HCT116 (cell line): ENCODE results near the gene POLR3GL. TPM values are rescaled to one million over a fixed set of nuclear protein-coding genes. Genes with fewer than 3 reads are reported as not detected.

Source experiments
- ATAC-seq: fragments of 200-7000 bp; cut with Tn5 transposase; 2 replicates; pipeline ENCODE4 v1.9.1; 2020; ENCODE audit warnings: mild to moderate bottlenecking, moderate library complexity
- BruUV-seq: library from RNA; stranded (reverse); fragments of 400-500 nt; replicated peaks from 2 replicates; lab custom pipeline; 2021; lab: Mats Ljungman, UMichigan
- CTCF ChIA-PET: fragments of 300-600 bp; sonication (Branson Sonifier 250); formaldehyde crosslinking; loops from one replicate; lab custom pipeline; 2021; ENCODE audit warnings: antibody characterized with exemption; lab: Charles Lee
- POLR2A ChIA-PET: fragments of 300-600, 350-600 bp; sonication (Branson Sonifier 250); formaldehyde crosslinking; loops from one replicate; lab custom pipeline; 2021; ENCODE audit warnings: antibody characterized with exemption; lab: Charles Lee
- RAD21 ChIA-PET, 2 experiments: fragments of 300-600 bp; sonication (Branson Sonifier 250); formaldehyde crosslinking; loops; one replicate each; lab custom pipeline; 2023; ENCODE audit warnings: low total read pairs in 2 of 2; ENCODE audit not compliant: uncharacterized antibody in 2 of 2, unreplicated experiment in 2 of 2, low non-redundant PET in 1 of 2; lab: Charles Lee
- DNase-seq: peaks from one replicate; pipeline ENCODE4 v3.0.0-alpha.2; 2010; ENCODE audit warnings: low read depth, low spot score
- H2AFZ ChIP-seq: fragments of 200-600 bp; shearing (Covaris generic), sonication (generic); 2 replicates; pipeline ENCODE4 v1.6.1; 2017; ENCODE audit warnings: low read depth, mixed run types, mixed read lengths, antibody characterized with exemption, low read length; ENCODE audit not compliant: poor library complexity, severe bottlenecking
- H3K27ac ChIP-seq: 2 replicates; pipeline ENCODE4 v1.5.1; 2012; ENCODE audit warnings: low read depth, low read length
- H3K27me3 ChIP-seq: fragments of 200-600 bp; sonication (generic); 2 replicates; pipeline ENCODE4 v1.6.1; 2016; ENCODE audit warnings: mixed run types, low read length, mixed read lengths; ENCODE audit not compliant: insufficient read depth
- H3K36me3 ChIP-seq, 2 experiments: fragments of 200-500 bp in 1 of 2; fragments of 200-600 bp in 1 of 2; sonication (Bioruptor generic) in 1 of 2; sonication (generic) in 1 of 2; 2 replicates each; pipeline versions ENCODE4 v1.5.1 to v1.6.1; 2014 to 2016; ENCODE audit warnings: low read length in 2 of 2, inconsistent platforms in 1 of 2, mixed read lengths in 1 of 2, mixed run types in 1 of 2; ENCODE audit not compliant: insufficient read depth in 2 of 2, control insufficient read depth in 1 of 2
- H3K4me1 ChIP-seq, 2 experiments: fragments of 200-600 bp in 1 of 2; sonication (generic) in 1 of 2; 2 replicates each; pipeline versions ENCODE4 v1.5.1 to v1.6.1; 2012 to 2017; ENCODE audit warnings: low read length in 2 of 2, inconsistent platforms in 1 of 2, mild to moderate bottlenecking in 1 of 2, mixed read lengths in 1 of 2, mixed run types in 1 of 2, moderate library complexity in 1 of 2; ENCODE audit not compliant: insufficient read depth in 2 of 2, control insufficient read depth in 1 of 2
- H3K4me2 ChIP-seq: fragments of 200-600 bp; sonication (generic); 2 replicates; pipeline ENCODE4 v1.6.1; 2017; ENCODE audit warnings: mixed run types, low read length, mixed read lengths
- H3K4me3 ChIP-seq, 2 experiments: fragments of 200-600 bp in 1 of 2; sonication (generic) in 1 of 2; replicated peaks in 1 of 2; 2 replicates each; pipeline ENCODE4 v1.5.1; 2011 to 2016; ENCODE audit warnings: low read length in 2 of 2, control low read depth in 1 of 2, low read depth in 1 of 2, mild to moderate bottlenecking in 1 of 2, mixed read lengths in 1 of 2, mixed run types in 1 of 2
- H3K79me2 ChIP-seq: fragments of 200-600 bp; sonication (generic); 2 replicates; pipeline ENCODE4 v1.6.1; 2017; ENCODE audit warnings: mild to moderate bottlenecking, mixed run types, low read length, moderate library complexity, mixed read lengths; ENCODE audit not compliant: insufficient read depth
- H3K9ac ChIP-seq: fragments of 200-600 bp; sonication (generic); 2 replicates; pipeline ENCODE4 v1.6.1; 2016; ENCODE audit warnings: low read length, mixed read lengths
- H3K9me2 ChIP-seq: fragments of 200-600 bp; sonication (generic), shearing (Covaris generic); 2 replicates; pipeline ENCODE4 v1.6.1; 2017; ENCODE audit warnings: mixed run types, mild to moderate bottlenecking, moderate library complexity; ENCODE audit not compliant: insufficient read depth
- H3K9me3 ChIP-seq, 2 experiments: fragments of 200-500 bp in 1 of 2; fragments of 200-600 bp in 1 of 2; sonication (Bioruptor generic) in 1 of 2; sonication (generic) in 1 of 2; 2 replicates each; pipeline ENCODE4 v1.6.1; 2014 to 2017; ENCODE audit warnings: low read length in 2 of 2, mixed read lengths in 2 of 2, inconsistent platforms in 1 of 2, low read depth in 1 of 2, mild to moderate bottlenecking in 1 of 2, mixed run types in 1 of 2, moderate library complexity in 1 of 2; ENCODE audit not compliant: control insufficient read depth in 1 of 2, insufficient read depth in 1 of 2
- H4K20me1 ChIP-seq: fragments of 200-600 bp; sonication (generic), shearing (Covaris generic); 2 replicates; pipeline ENCODE4 v1.6.1; 2017; ENCODE audit warnings: mixed run types, mild to moderate bottlenecking, moderate library complexity; ENCODE audit not compliant: insufficient read depth
- CBX3 ChIP-seq: IDR thresholded peaks from 2 replicates; pipeline ENCODE4 v1.6.1; 2012; ENCODE audit warnings: low read depth
- CEBPB ChIP-seq: IDR thresholded peaks from 2 replicates; pipeline ENCODE4 v1.6.1; 2012; ENCODE audit warnings: low read depth
- EGR1 ChIP-seq: IDR thresholded peaks from 2 replicates; pipeline ENCODE4 v1.6.1; 2012; ENCODE audit warnings: low read depth
- ELF1 ChIP-seq: IDR thresholded peaks from 2 replicates; pipeline ENCODE4 v1.6.1; 2012; ENCODE audit warnings: low read depth, borderline replicate concordance
- EZH2 ChIP-seq: fragments of 200-600 bp; sonication (generic); IDR thresholded peaks from 2 replicates; pipeline ENCODE4 v1.6.1; 2017; ENCODE audit warnings: antibody characterized with exemption, mixed run types
- EZH2phosphoT487 ChIP-seq: fragments of 200-600 bp; IDR thresholded peaks from 2 replicates; pipeline ENCODE4 v1.6.1; 2018; ENCODE audit warnings: antibody characterized with exemption, borderline replicate concordance
- FOSL1 ChIP-seq: IDR thresholded peaks from 2 replicates; pipeline ENCODE4 v1.6.1; 2012; ENCODE audit warnings: low read depth
- POLR2A ChIP-seq: IDR thresholded peaks from 2 replicates; pipeline ENCODE4 v1.7.0; 2011; ENCODE audit warnings: borderline replicate concordance; ENCODE audit not compliant: insufficient read depth, insufficient read length; ENCODE audit errors: extremely low read depth
- POLR2AphosphoS5 ChIP-seq: IDR thresholded peaks from 2 replicates; pipeline ENCODE4 v1.6.1; 2011; ENCODE audit warnings: mild to moderate bottlenecking, low read depth, low read length, moderate library complexity
- RAD21 ChIP-seq: IDR thresholded peaks from 2 replicates; pipeline ENCODE4 v1.6.1; 2012; ENCODE audit warnings: low read depth, mild to moderate bottlenecking
- SIN3A ChIP-seq: IDR thresholded peaks from 2 replicates; pipeline ENCODE4 v1.6.1; 2012; ENCODE audit warnings: low read depth
- SP1 ChIP-seq: IDR thresholded peaks from 2 replicates; pipeline ENCODE4 v1.6.1; 2012; ENCODE audit warnings: low read depth
- SRF ChIP-seq: IDR thresholded peaks from 2 replicates; pipeline ENCODE4 v1.6.1; 2012; ENCODE audit warnings: low read depth
- TCF7L2 ChIP-seq: IDR thresholded peaks from 2 replicates; pipeline ENCODE4 v1.7.0; 2011; ENCODE audit warnings: borderline replicate concordance, inconsistent platforms; ENCODE audit not compliant: insufficient read depth, insufficient read length; ENCODE audit errors: extremely low read depth
- YY1 ChIP-seq: IDR thresholded peaks from 2 replicates; pipeline ENCODE4 v1.6.1; 2011; ENCODE audit warnings: low read length, low read depth, moderate library complexity, mild to moderate bottlenecking; ENCODE audit not compliant: insufficient replicate concordance; ENCODE audit errors: extremely low read depth
- ZFX ChIP-seq: fragments of 450-650 bp; IDR thresholded peaks from 2 replicates; pipeline ENCODE4 v1.6.1; 2017
- ZNF274 ChIP-seq: fragments of 200-500 bp; sonication (Bioruptor generic); IDR thresholded peaks from 2 replicates; pipeline ENCODE4 v1.6.1; 2014; ENCODE audit warnings: mild to moderate bottlenecking, low read depth, low read length, inconsistent platforms
- intact Hi-C: fragments of 100-400 bp; cut with micrococcal nuclease; formaldehyde crosslinking; loops from 2 replicates; pipeline ENCODE4 v1.10.0; 2022
- total RNA-seq: library from RNA; stranded (reverse); gene quantifications from one replicate; pipeline ENCODE4 v1.2.1, GENCODE V29; 2021; ENCODE audit not compliant: unreplicated experiment
- TF ChIP-seq, protein P1 (sequence below): IDR thresholded peaks from 2 replicates; pipeline ENCODE4 v1.6.1; 2012
- TF ChIP-seq, protein P2 (sequence below), 3 experiments: fragments of 200-600 bp in 1 of 3; sonication (generic) in 1 of 3; IDR thresholded peaks in 2 of 3; conservative IDR thresholded peaks in 1 of 3; 2 replicates each; pipeline ENCODE4 v1.5.1; 2012 to 2017; ENCODE audit warnings: low read depth in 2 of 3, low read length in 2 of 3, antibody characterized with exemption in 1 of 3, borderline replicate concordance in 1 of 3, control low read depth in 1 of 3, mild to moderate bottlenecking in 1 of 3, mixed read lengths in 1 of 3, mixed run types in 1 of 3, moderate library complexity in 1 of 3; ENCODE audit not compliant: insufficient read depth in 1 of 3
- TF ChIP-seq, protein P3 (sequence below): IDR thresholded peaks from 2 replicates; pipeline ENCODE4 v1.6.1; 2012; ENCODE audit warnings: low read depth

The POLR3GL gene
- total RNA-seq, 1 experiment from 2014 or later = 17.9 TPM

DNA sequence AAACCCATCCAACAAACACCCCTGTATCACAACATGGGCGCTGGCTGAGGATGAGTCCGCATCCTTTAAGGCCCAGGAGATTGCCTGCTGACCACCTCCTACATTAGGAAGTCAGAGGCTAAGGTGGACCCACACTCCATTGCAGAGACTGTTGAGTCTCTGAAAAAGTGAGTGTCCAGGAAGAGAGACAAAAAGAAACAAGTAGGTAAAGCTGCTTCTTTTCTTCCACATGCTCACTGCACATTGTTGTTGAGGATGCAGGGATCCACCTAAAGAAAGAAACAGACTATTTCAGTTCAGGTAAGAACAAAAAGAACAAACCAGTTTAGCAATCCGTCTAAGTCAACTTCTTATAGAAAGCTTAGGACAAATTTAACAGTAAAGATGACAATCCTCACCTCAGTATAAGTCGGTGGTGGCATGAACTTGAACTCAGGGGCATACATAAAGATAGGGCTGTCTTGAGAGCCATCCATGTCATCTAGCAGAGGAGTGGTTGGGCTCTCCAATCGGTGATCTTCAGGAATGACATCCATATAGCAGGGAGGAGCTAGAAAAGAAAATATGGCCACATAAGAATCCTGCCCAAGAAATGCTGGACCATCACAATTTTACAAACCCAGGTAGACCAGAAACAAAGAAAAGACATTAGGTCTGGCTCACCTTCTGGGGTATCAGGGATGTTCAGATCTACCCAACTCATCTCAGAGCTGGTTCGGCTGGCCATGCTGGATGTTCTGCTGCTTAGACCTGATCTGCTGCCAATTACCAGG lies 29.3 kb downstream of the POLR3GL start:
- Histone ChIP-seq H4K20me1 (no peaks in the 10 kb centered on the region), H3K9me2 (no peaks in the 10 kb centered on the region), H3K27ac (no peak overlapping the region), H3K4me2 (no peak overlapping the region), H3K4me3 (no peak overlapping the region), H3K4me1 (peaks cover 2 to 5% of the 10 kb centered on the region in 2 experiments; a peak in 2 of 4 replicates), H3K27me3 (no peaks in the 10 kb centered on the region), H3K79me2 (no peaks in the 10 kb centered on the region), H2AFZ (no peak overlapping the region), H3K9me3 (no peaks in the 10 kb centered on the region), H3K9ac (no peak overlapping the region), H3K36me3 (no peaks in the 10 kb centered on the region)
- BruUV-seq = no TSS peak
- TF ChIP-seq ZNF274 (no peak), ELF1 (no peak), EGR1 (no peak), CEBPB (no peak), SIN3A (no peak), SP1 (no peak), EZH2 (no peak), FOSL1 (no peak), TCF7L2 (no peak), ZFX (no peak), RAD21 (no peak), POLR2AphosphoS5 (no peak), CBX3 (no peak), YY1 (no peak), POLR2A (no peak), SRF (no peak), EZH2phosphoT487 (no peak)
- TF ChIP-seq, protein P1, sequence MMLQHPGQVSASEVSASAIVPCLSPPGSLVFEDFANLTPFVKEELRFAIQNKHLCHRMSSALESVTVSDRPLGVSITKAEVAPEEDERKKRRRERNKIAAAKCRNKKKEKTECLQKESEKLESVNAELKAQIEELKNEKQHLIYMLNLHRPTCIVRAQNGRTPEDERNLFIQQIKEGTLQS = no peak
- TF ChIP-seq, protein P2, sequence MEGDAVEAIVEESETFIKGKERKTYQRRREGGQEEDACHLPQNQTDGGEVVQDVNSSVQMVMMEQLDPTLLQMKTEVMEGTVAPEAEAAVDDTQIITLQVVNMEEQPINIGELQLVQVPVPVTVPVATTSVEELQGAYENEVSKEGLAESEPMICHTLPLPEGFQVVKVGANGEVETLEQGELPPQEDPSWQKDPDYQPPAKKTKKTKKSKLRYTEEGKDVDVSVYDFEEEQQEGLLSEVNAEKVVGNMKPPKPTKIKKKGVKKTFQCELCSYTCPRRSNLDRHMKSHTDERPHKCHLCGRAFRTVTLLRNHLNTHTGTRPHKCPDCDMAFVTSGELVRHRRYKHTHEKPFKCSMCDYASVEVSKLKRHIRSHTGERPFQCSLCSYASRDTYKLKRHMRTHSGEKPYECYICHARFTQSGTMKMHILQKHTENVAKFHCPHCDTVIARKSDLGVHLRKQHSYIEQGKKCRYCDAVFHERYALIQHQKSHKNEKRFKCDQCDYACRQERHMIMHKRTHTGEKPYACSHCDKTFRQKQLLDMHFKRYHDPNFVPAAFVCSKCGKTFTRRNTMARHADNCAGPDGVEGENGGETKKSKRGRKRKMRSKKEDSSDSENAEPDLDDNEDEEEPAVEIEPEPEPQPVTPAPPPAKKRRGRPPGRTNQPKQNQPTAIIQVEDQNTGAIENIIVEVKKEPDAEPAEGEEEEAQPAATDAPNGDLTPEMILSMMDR (IDR thresholded peaks at IDR 0.05 in 2 of 3, conservative IDR thresholded peaks at IDR 0.05 in 1 of 3; ENCODE audit: borderline replicate concordance in 1 of 3, insufficient read depth in 1 of 3, low read depth in 2 of 3, low read length in 2 of 3) = no peak
- TF ChIP-seq, protein P3, sequence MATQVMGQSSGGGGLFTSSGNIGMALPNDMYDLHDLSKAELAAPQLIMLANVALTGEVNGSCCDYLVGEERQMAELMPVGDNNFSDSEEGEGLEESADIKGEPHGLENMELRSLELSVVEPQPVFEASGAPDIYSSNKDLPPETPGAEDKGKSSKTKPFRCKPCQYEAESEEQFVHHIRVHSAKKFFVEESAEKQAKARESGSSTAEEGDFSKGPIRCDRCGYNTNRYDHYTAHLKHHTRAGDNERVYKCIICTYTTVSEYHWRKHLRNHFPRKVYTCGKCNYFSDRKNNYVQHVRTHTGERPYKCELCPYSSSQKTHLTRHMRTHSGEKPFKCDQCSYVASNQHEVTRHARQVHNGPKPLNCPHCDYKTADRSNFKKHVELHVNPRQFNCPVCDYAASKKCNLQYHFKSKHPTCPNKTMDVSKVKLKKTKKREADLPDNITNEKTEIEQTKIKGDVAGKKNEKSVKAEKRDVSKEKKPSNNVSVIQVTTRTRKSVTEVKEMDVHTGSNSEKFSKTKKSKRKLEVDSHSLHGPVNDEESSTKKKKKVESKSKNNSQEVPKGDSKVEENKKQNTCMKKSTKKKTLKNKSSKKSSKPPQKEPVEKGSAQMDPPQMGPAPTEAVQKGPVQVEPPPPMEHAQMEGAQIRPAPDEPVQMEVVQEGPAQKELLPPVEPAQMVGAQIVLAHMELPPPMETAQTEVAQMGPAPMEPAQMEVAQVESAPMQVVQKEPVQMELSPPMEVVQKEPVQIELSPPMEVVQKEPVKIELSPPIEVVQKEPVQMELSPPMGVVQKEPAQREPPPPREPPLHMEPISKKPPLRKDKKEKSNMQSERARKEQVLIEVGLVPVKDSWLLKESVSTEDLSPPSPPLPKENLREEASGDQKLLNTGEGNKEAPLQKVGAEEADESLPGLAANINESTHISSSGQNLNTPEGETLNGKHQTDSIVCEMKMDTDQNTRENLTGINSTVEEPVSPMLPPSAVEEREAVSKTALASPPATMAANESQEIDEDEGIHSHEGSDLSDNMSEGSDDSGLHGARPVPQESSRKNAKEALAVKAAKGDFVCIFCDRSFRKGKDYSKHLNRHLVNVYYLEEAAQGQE = no peak
- POLR2A ChIA-PET = interaction anchor here (2.8 kb wide), 1 partner anchor 14 kb away, joined by 6 read pairs; no protein-coding TSS in a partner anchor
- DNase-seq = no peak
- intact Hi-C loops = no loop called here
- CTCF ChIA-PET = interaction anchor here (0.6 to 1.3 kb wide), 2 partner anchors 14 to 86 kb away, joined by 4 read pairs; no protein-coding TSS in a partner anchor
- RAD21 ChIA-PET = no interaction called here
- no peak for ATAC-seq
